Measurements from ENCODE around the gene CHST3. TPM values are rescaled to one million over a fixed set of nuclear protein-coding genes. Genes with fewer than 3 reads are reported as not detected.

CHST3 gene
- total and polyA plus RNA-seq, 10 donors, result 0.28 to 8.7 (median 4.5) TPM

GRCh38 chr10:72037811-72038210 lies 73.6 kb downstream of the CHST3 start:
- intact Hi-C loops (cut with DNase I; ENCODE audit: low total_unique reads), result no loop called here
- TF ChIP-seq CTCF (IDR thresholded peaks at IDR 0.05 in 8 of 11, conservative IDR thresholded peaks at IDR 0.05 in 3 of 11) (no peak), POLR2A (IDR thresholded peaks at IDR 0.05) (no peak), POLR2AphosphoS5 (IDR thresholded peaks at IDR 0.05) (no peak)
- H3K27ac ChIP-seq, result no peak overlapping the region
- H3K4me1 ChIP-seq, result no peaks in the 10 kb centered on the region
- H3K9me3 ChIP-seq, result no peaks in the 10 kb centered on the region
- no peak for DNase-seq
- H3K4me3 ChIP-seq, result no peak overlapping the region
- peaks cover 0 to 6% (median 0%) of the 10 kb centered on the region in 7 donors for H3K27me3 ChIP-seq (replicated peaks in 1 of 7)
- no peaks in the 10 kb centered on the region for H3K36me3 ChIP-seq
- WGBS, 5 donors, result 75 to 90% (median 86%) methylated on average over 3 of the region's 3 CpGs

- intact Hi-C loops (cut with DNase I; ENCODE audit: low total_unique reads), result no loop called here
- Histone ChIP-seq H3K9me3 (no peaks in the 10 kb centered on the region), H3K4me3 (no peak overlapping the region), H3K36me3 (no peaks in the 10 kb centered on the region), H3K27me3 (replicated peaks in 1 of 7) (peaks cover 0 to 6% (median 0%) of the 10 kb centered on the region in 7 donors), H3K4me1 (no peaks in the 10 kb centered on the region), H3K27ac (no peak overlapping the region)
- DNase-seq, result no peak
- no peak for TF ChIP-seq POLR2AphosphoS5 (IDR thresholded peaks at IDR 0.05)
- no peak for TF ChIP-seq CTCF (IDR thresholded peaks at IDR 0.05 in 8 of 11, conservative IDR thresholded peaks at IDR 0.05 in 3 of 11)
- no peak for TF ChIP-seq POLR2A (IDR thresholded peaks at IDR 0.05)
- 79 to 87% (median 85%) methylated on average over 13 of the region's 13 CpGs for WGBS, 5 donors
These were observed 74.3 kb downstream of the CHST3 start for GRCh38 chr10:72038458-72039001.

- H3K4me3 ChIP-seq, result no peak overlapping the region
These were observed 75.2 kb downstream of the CHST3 start for GRCh38 chr10:72039377-72039776.

More at GRCh38 chr10:72039377-72039776, 75.2 kb downstream of the CHST3 start:
- 66 to 93% (median 74%) methylated on average over 9 of the region's 9 CpGs for WGBS, 5 donors
- no peak for TF ChIP-seq POLR2A (IDR thresholded peaks at IDR 0.05)
- no peak for TF ChIP-seq CTCF (IDR thresholded peaks at IDR 0.05 in 8 of 11, conservative IDR thresholded peaks at IDR 0.05 in 3 of 11)
- TF ChIP-seq POLR2AphosphoS5 (IDR thresholded peaks at IDR 0.05), result no peak
- H3K36me3 ChIP-seq, result no peaks in the 10 kb centered on the region
- intact Hi-C loops (cut with DNase I; ENCODE audit: low total_unique reads), result no loop called here
- peaks cover 0 to 3% (median 0%) of the 10 kb centered on the region in 6 donors for H3K4me1 ChIP-seq
- no peaks in the 10 kb centered on the region for H3K9me3 ChIP-seq
- no peak for DNase-seq
- no peak overlapping the region for H3K27ac ChIP-seq
- H3K27me3 ChIP-seq (replicated peaks in 1 of 7), result peaks cover 0 to 6% (median 0%) of the 10 kb centered on the region in 7 donors

Data from spleen (tissue), 11 donors.